IMR-90 (cell line): ENCODE results near the gene LPAR1.

Source experiments
- BHLHE40 ChIP-seq: fragments of 150-350 bp; IDR thresholded peaks from 2 replicates; pipeline ENCODE4 v1.6.1; 2016; ENCODE audit warnings: mild to moderate bottlenecking, low read depth, low read length
- CTCF ChIP-seq: conservative IDR thresholded peaks from 2 replicates; pipeline ENCODE4 v1.5.1; 2012; ENCODE audit warnings: mild to moderate bottlenecking, low read depth, low read length, improper control_type of control experiment
- MAFK ChIP-seq: IDR thresholded peaks from 2 replicates; pipeline ENCODE4 v1.6.1; 2012; ENCODE audit warnings: low read depth, low read length, improper control_type of control experiment
- MXI1 ChIP-seq: IDR thresholded peaks from 2 replicates; pipeline ENCODE4 v1.6.1; 2012; ENCODE audit warnings: low read depth, mild to moderate bottlenecking, low read length, moderate library complexity, borderline replicate concordance
- NFE2L2 ChIP-seq: fragments of 150-350 bp; IDR thresholded peaks from 2 replicates; pipeline ENCODE4 v1.6.1; 2016; ENCODE audit warnings: low read depth, mild to moderate bottlenecking, low read length
- POLR2A ChIP-seq: IDR thresholded peaks from 2 replicates; pipeline ENCODE4 v1.6.1; 2012; ENCODE audit warnings: mild to moderate bottlenecking, low read depth, low read length
- RAD21 ChIP-seq: IDR thresholded peaks from 2 replicates; pipeline ENCODE4 v1.6.1; 2012; ENCODE audit warnings: low read length, improper control_type of control experiment
- RCOR1 ChIP-seq: IDR thresholded peaks from 2 replicates; pipeline ENCODE4 v1.6.1; 2012; ENCODE audit warnings: mild to moderate bottlenecking, low read length, improper control_type of control experiment; ENCODE audit not compliant: insufficient replicate concordance

- no peak for TF ChIP-seq POLR2A
- no peak for TF ChIP-seq CTCF
- TF ChIP-seq RAD21: no peak
- no peak for TF ChIP-seq RCOR1
- TF ChIP-seq MXI1: no peak
- TF ChIP-seq MAFK: no peak
- TF ChIP-seq BHLHE40: no peak
- TF ChIP-seq NFE2L2: no peak
Observed at GRCh38 chr9:110850401-110851135, 187.7 kb downstream of the LPAR1 start.
